ENCODE measurements around the gene MYCBP2.
"Not testable (repeated sequence)": the region's sequence is repeated elsewhere in the genome, so short reads cannot be mapped to it uniquely, and the experiment has no call there.

Gene MYCBP2

GRCh38 chr13:77325371-77325980 is 1.4 kb downstream of the MYCBP2 start:
- FAIRE-seq (peak; percentile 69), DNase-seq (ENCODE audit: insufficient read length, low spot score) (no peak)
- TF ChIP-seq POLR2A (IDR thresholded peaks at IDR 0.05; ENCODE audit: low read depth, low read length): no peak

DNA sequence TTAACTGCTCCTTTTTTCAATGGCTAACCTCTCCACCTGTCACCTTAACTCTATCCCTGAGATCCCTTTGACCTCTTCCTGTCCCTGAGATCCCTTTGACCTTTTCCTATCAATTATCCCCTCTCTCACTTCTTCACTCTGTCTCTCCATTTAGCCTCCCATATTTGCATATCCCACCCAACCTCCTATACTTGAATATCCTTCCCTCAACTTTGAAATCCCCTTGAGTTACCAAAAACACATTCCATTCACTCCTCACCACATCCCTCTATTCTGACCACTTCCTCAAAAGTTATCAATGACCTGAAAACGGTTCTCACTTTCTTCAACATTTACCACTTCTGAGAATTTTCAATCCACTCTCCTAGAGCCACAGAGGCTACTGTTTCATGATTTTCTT is 3.0 kb downstream of the MYCBP2 start:
- no peak for TF ChIP-seq POLR2A (IDR thresholded peaks at IDR 0.05; ENCODE audit: low read depth, low read length)
- DNase-seq (ENCODE audit: insufficient read length, low spot score) (no peak), FAIRE-seq (no peak)

DNA sequence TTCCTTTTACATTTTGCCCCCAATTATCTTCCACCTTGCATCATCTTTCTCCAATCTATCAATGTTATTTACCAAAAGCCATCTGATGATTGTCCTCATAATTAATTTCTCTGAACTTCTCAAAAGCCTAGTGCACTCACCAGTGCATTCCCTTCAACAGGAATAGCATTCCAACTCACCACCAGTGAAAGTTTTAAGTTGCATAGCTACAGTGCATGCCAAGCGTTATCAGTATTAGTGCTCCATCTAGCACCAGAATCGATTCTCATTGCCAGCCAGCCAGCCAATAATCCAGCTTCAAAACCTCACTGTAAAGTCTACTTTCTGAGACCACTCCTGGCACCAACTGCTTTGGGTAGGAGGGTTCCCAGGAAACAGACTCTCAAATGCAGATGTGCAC is 7.4 kb downstream of the MYCBP2 start:
- FAIRE-seq: no peak
- TF ChIP-seq POLR2A (IDR thresholded peaks at IDR 0.05; ENCODE audit: low read depth, low read length): no peak
- DNase-seq (ENCODE audit: insufficient read length, low spot score): no peak

DNA sequence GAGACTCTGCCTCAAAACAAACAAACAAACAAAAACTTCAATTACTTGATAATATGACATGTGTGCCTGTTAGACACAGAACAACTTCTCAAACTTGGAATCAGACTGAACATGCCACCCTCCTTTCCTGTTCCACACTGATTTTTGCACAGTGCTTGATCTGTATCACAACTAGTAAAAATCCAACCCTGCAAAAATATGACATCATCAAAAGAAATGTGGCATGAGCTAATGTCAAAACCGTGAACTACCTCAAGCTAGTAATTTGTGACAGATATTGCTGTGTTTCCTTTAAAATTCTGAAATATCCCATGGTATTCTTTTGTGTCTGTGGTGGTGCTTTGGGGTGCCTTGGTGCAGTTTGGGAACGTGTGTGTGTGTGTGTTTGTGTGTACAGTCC is 8.2 kb downstream of the MYCBP2 start:
- FAIRE-seq (no peak), DNase-seq (ENCODE audit: insufficient read length, low spot score) (no peak)
- TF ChIP-seq POLR2A (IDR thresholded peaks at IDR 0.05; ENCODE audit: low read depth, low read length): no peak

DNA sequence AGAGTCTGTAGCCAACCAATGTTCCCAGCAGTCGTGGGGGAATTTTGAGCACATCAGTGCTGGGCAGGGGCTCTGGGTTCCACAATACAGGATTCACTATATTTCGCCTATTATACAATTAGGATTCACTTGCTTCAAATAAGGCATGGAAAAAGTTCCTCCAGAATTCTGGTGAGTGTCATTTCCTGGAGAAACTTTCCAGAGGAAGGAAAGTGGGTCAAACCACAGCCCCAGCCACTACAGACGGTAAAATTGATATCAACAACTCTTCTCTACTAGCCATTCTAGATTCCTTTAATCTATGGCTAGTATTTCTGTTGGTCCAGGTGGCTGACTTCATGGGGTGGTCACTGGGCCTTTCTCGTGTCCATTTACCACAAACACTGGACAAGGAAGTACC is 10.5 kb downstream of the MYCBP2 start:
- no peak for TF ChIP-seq POLR2A (IDR thresholded peaks at IDR 0.05; ENCODE audit: low read depth, low read length)
- DNase-seq (ENCODE audit: insufficient read length, low spot score) (no peak), FAIRE-seq (peak; percentile 15)

GRCh38 chr13:77315509-77315908 is 11.4 kb downstream of the MYCBP2 start:
- DNase-seq (ENCODE audit: insufficient read length, low spot score); FAIRE-seq: not testable (repeated sequence)

GRCh38 chr13:77313923-77314322 is 13.0 kb downstream of the MYCBP2 start:
- no peak for TF ChIP-seq POLR2A (IDR thresholded peaks at IDR 0.05; ENCODE audit: low read depth, low read length)
- DNase-seq (ENCODE audit: insufficient read length, low spot score) (no peak), FAIRE-seq (peak; percentile 58)

DNA sequence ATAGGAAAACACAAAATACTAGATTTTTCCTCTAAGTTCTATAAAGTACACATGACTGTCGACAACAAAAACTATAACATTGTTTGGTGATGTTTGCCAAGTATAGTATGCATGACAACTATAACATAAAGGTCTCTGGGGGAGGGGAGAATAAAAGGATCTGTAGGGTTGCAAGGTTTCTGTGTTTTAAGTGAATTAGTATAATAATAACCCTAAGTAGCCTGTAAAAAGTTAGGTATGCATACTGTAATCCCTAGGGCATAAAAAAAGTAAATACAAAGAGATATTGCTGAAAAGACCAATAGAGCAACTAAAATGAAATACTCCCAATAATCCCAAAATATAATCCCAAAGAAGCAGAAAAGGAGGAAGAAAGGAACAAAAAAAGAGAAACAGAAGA is 14.6 kb downstream of the MYCBP2 start:
- TF ChIP-seq POLR2A (IDR thresholded peaks at IDR 0.05; ENCODE audit: low read depth, low read length): no peak
- DNase-seq (ENCODE audit: insufficient read length, low spot score) (no peak), FAIRE-seq (no peak)

DNA sequence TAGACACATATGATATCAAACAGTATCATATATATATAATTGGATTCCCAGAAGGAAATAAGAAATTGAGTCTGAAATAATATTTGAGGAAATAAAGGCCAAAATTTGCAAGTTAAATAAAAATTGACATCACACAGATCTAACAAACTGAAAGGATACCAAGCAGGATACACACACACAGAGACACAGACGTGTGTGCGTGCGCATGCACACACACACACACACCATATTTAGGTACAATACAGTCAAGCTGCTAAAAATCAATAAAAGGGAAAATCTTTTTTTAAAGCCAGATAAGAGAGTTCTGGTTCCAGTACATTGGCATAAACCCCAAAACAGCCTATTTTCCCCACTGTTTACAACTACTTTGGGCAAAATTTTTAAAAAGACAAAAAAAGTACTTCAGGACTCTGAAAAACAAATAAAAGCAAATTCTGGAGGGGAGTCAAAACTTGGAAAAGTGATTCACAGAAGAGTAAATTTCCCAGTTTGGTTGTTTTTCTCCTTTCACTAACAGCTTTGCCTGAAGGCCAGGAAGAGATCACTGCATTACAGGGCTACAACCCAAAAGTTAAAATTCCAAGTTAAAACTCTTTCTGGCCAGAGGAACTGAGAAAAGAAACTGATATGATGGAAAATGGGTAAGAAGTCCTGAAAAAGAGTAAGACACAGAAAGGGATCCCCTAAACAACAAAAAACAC is 16.2 kb downstream of the MYCBP2 start:
- FAIRE-seq (no peak), DNase-seq (ENCODE audit: insufficient read length, low spot score) (no peak)
- no peak for TF ChIP-seq POLR2A (IDR thresholded peaks at IDR 0.05; ENCODE audit: low read depth, low read length)

DNA sequence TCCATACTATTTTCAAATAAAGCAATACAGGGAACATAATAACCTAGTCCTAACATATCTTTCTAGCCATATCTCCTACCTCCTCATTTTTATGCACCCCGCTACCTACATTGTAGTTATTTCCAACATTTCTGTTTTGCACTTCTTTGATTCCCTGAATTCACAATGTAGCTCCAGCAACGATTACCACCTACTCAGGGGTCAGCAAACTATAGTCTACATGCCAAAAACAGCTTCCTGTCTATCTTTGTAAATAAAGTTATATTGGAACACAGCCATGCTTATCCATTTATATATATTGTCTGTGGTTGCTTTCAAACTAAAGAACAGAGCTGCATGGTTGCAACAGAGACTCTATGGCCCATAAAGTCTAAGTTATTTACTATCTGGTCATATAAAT is 16.7 kb downstream of the MYCBP2 start:
- FAIRE-seq: no peak
- no peak for DNase-seq (ENCODE audit: insufficient read length, low spot score)

GRCh38 chr13:77309254-77309653 is 17.6 kb downstream of the MYCBP2 start:
- TF ChIP-seq POLR2A (IDR thresholded peaks at IDR 0.05; ENCODE audit: low read depth, low read length): no peak
- DNase-seq (ENCODE audit: insufficient read length, low spot score) (no peak), FAIRE-seq (no peak)

More for the DNA sequence above, 16.7 kb downstream of the MYCBP2 start:
- no peak for TF ChIP-seq POLR2A (IDR thresholded peaks at IDR 0.05; ENCODE audit: low read depth, low read length)

DNA sequence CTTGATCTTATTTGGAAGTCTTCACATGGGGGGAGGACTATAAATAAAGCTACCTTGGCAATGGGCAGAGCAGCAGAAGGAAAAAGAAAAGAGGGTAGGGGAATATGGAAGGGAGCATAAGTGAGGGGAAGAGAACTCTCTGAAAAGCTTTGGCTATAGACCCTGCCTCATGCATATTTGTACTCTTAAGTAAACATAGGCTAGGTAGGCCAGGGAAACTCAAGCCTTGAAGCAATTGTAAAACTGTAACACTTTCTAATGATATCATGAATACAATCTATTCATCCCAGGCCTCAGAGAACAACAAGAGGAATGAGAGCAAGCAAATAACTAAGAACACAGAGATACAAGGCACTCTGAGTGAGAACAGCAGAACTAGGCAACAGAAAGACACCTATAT is 20.4 kb downstream of the MYCBP2 start:
- DNase-seq (ENCODE audit: insufficient read length, low spot score) (no peak), FAIRE-seq (no peak)
- TF ChIP-seq POLR2A (IDR thresholded peaks at IDR 0.05; ENCODE audit: low read depth, low read length): no peak

DNA sequence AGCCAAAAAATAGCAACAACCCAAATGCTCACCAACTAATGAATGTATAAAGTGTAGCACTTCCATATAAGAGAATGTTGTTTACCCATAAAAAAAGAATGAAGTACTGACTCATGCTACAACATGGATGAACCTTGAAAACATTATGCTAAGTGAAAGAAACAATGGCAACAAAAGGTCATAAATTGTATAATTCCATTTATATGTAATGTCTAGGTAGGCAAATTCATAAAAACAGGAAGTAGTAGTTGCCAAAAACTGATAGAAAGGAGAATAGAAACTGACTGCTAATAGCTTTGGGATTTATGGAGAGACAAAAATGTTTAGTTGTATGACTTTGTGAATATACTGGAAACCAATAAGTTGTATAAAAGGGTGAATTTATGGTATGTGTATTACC is 21.6 kb downstream of the MYCBP2 start:
- DNase-seq (ENCODE audit: insufficient read length, low spot score) (no peak), FAIRE-seq (no peak)
- TF ChIP-seq POLR2A (IDR thresholded peaks at IDR 0.05; ENCODE audit: low read depth, low read length): no peak

DNA sequence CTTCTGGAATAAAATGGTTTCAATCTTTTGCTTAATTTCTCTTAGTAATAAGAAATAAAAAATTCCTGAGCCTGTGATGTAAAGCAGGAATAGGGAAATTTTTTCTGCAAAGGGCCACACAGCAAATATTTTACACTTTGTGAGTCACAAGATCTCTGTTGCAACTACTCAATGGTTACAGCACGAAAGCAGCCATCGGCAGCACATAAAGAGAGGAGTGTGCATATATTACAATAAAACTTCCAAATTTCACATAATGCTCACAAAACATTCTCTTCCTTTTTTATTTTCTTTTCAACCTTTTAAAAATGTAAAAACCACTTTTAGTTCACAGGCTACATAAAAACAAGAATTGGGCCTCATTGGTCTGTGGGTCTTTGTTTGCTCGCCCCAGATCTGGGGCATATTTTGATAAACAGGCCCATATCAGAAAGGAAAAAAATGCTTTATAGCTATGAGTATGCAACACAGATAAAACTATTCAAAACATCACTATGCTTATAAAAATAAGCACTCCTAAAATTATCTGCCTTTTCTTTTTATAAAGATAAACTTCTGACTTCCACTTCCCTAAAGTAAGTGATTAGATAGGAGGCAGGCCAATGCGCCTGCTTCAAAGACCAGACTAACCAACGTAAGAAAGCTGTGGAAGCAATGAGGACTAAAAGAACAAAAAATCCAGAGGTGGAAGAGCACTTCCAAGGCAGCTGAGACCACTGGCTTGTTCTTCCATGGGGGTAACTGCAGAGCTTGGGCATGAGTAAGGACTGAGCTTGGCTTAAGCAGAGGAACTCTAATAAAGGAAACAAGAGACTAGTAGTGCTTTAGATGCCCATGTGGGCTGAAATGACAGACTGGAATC is 26.5 kb downstream of the MYCBP2 start:
- no peak for FAIRE-seq
- no peak for DNase-seq (ENCODE audit: insufficient read length, low spot score)
- TF ChIP-seq POLR2A (IDR thresholded peaks at IDR 0.05; ENCODE audit: low read depth, low read length): no peak

All from H54 (cell line).